K562 treated with DMSO at 1 percent for 24 hours (cell line): ENCODE measurements around the gene ZBP1. TPM values are rescaled to one million over a fixed set of nuclear protein-coding genes. Genes with fewer than 3 reads are reported as not detected.

Experiments used
- total RNA-seq: library from RNA; unstranded; fragments of 300-600 nt; gene quantifications from 2 replicates; pipeline ENCODE4 v1.2.3, GENCODE V29; 2022; ENCODE audit warnings: low read depth; ENCODE audit not compliant: insufficient read depth

The ZBP1 gene
- total RNA-seq: not detected in 2 replicates

GRCh38 chr20:57620274-57620990 lies at the start of gene ZBP1:
TSS of gene ZBP1 (minus strand) at chr20:57620426. CDS start at chr20:57620295, 131 bp downstream.

DNA sequence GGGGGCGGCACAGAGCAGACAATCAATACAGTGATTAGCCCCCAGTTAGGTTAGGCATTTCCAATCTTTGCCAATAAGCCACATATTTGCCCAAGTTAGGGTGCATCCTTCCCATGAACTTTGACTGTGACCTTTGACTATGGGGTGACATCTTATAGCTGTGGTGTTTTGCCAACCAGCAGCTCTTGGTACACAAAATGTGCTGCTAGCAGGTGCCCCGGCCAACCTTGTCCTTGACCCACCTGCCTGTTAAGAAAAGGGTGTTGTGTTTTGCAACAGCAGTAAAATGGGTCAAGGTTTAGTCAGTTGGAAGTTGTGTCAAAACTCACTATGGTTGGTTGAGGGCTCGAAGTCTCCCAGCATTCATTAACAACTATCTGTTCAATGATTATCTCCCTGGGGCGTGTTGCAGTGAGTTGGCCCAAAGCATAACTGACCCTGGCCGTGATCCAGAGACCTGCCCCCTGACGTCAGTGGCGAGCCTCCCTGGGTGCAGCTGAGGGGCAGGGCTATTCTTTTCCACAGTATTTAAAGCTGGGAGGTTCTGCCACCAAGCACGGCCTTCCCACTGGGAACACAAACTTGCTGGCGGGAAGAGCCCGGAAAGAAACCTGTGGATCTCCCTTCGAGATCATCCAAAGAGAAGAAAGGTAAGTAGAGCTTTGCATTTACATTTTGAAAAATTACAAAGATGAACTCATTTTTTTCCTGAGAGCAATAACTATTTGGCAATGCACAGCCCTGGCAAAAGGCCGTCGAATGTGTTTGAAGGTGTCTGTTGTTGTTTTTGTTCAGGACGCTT lies 59.5 kb downstream of the ZBP1 start, which contains the start of gene PCK1:
Gene PCK1 (plus strand): TSS at position 557 of the 802 bp plus-strand sequence. CDS start 302 bp downstream, outside the sequence.

Other genes starting within 250 kb of the ZBP1 start
- 100 and 119 TPM in 2 replicates for gene RBM38, start 229.0 kb downstream of the ZBP1 start, total RNA-seq
- 63.9 and 68.3 TPM in 2 replicates for gene CTCFL, start 95.3 kb downstream of the ZBP1 start, total RNA-seq
- 0.07 and 1.5 TPM in 2 replicates for gene PCK1, start 59.3 kb downstream of the ZBP1 start, total RNA-seq
- 0.13 and 0.17 TPM in 2 replicates for gene PMEPA1, start 89.6 kb upstream of the ZBP1 start, total RNA-seq